Esophagus muscularis mucosa (tissue), 4 donors: Measurements from ENCODE around the gene ANKRD33B. TPM values are rescaled to one million over a fixed set of nuclear protein-coding genes. Genes with fewer than 3 reads are reported as not detected.
A peak's percentile ranks its signal among the peaks of the same experiment; 100 is the strongest.

Experiments used
- DNase-seq: peaks from one replicate; pipeline ENCODE4 v3.0.0-alpha.2; 2017; ENCODE audit errors: extremely low spot score
- H3K27ac ChIP-seq, 4 donors: fragments of 200-600 bp; sonication (generic); replicated peaks in 1 of 4; 1 replicate in 3 of 4; 2 replicates in 1 of 4; pipeline ENCODE4 v1.5.1; 2016 to 2019; ENCODE audit warnings: mild to moderate bottlenecking in 1 of 4
- H3K27me3 ChIP-seq, 4 donors: fragments of 200-600 bp; sonication (generic); one replicate each; pipeline versions ENCODE4 v1.5.1 to v1.6.0; 2016 to 2019
- H3K36me3 ChIP-seq, 4 donors: fragments of 200-600 bp; sonication (generic); one replicate each; pipeline ENCODE4 v1.5.1; 2016 to 2019
- H3K4me1 ChIP-seq, 4 donors: fragments of 200-600 bp; sonication (generic); one replicate each; pipeline ENCODE4 v1.5.1; 2016 to 2019
- H3K4me3 ChIP-seq, 4 donors: fragments of 200-600 bp; sonication (generic); 1 replicate in 2 of 4; 2 replicates in 2 of 4; pipeline ENCODE4 v1.5.1; 2016 to 2019; ENCODE audit warnings: mild to moderate bottlenecking in 4 of 4, moderate library complexity in 1 of 4
- H3K9me3 ChIP-seq, 4 donors: fragments of 200-600 bp; sonication (generic); 1 replicate in 3 of 4; 2 replicates in 1 of 4; pipeline ENCODE4 v1.5.1; 2016 to 2019
- CTCF ChIP-seq, 3 experiments: fragments of 200-600 bp in 2 of 3; fragments of 450-650 bp in 1 of 3; sonication (generic) in 2 of 3; IDR thresholded peaks; one replicate each; pipeline ENCODE4 v1.5.1; 2017 to 2019; ENCODE audit warnings: antibody characterized with exemption in 3 of 3, mild to moderate bottlenecking in 2 of 3, moderate library complexity in 1 of 3
- EP300 ChIP-seq: sonication (generic); formaldehyde crosslinking; IDR thresholded peaks from one replicate; pipeline ENCODE4 v1.6.1; 2017; ENCODE audit warnings: antibody characterized with exemption
- POLR2A ChIP-seq: fragments of 450-650 bp; IDR thresholded peaks from one replicate; pipeline ENCODE4 v1.6.1; 2017; ENCODE audit warnings: antibody characterized with exemption, moderate library complexity, mild to moderate bottlenecking, low read depth
- POLR2AphosphoS5 ChIP-seq, 2 donors: sonication (generic); formaldehyde crosslinking; IDR thresholded peaks; one replicate each; pipeline ENCODE4 v1.6.1; 2017; ENCODE audit warnings: antibody characterized with exemption in 2 of 2
- WGBS: methylation state at CpG from one replicate; pipeline ENCODE4 v1.1.5; 2018; 5-methylcytosine and 5-hydroxymethylcytosine counted together
- intact Hi-C: fragments of 100-400 bp; cut with DNase I; formaldehyde crosslinking; loops from one replicate; pipeline ENCODE4 v1.15.1; 2023
- total RNA-seq, 4 donors: library from RNA; depleted of rRNA; stranded (reverse); fragments of >200 nt; gene quantifications; one replicate each; pipeline versions ENCODE4 v1.1.0 to v1.2.1, GENCODE V29; 2016

ANKRD33B gene
- total RNA-seq, 4 donors from 2014 or later, result 4.6 to 8.2 (median 6.7) TPM

- WGBS, result 86% methylated on average over 11 of the region's 11 CpGs
- Histone ChIP-seq H3K36me3 (no peaks in the 10 kb centered on the region), H3K27me3 (peaks cover 0 to 22% (median 0%) of the 10 kb centered on the region in 4 donors), H3K9me3 (no peaks in the 10 kb centered on the region), H3K4me3 (no peak overlapping the region), H3K27ac (no peak overlapping the region), H3K4me1 (peaks cover 0 to 8% (median 2%) of the 10 kb centered on the region in 4 donors)
- no peak for TF ChIP-seq EP300
- no peak for TF ChIP-seq POLR2A
- intact Hi-C loops, result no loop called here
- no peak for DNase-seq
Observed at GRCh38 chr5:10530601-10531320, 33.1 kb upstream of the ANKRD33B start.

- Histone ChIP-seq H3K4me3 (no peak overlapping the region), H3K4me1 (peaks cover 5 to 15% (median 10%) of the 10 kb centered on the region in 4 donors), H3K9me3 (no peaks in the 10 kb centered on the region), H3K27me3 (peaks cover 0 to 23% (median 0%) of the 10 kb centered on the region in 4 donors), H3K27ac (no peak overlapping the region), H3K36me3 (no peaks in the 10 kb centered on the region)
- WGBS, result 96% methylated on average over 3 of the region's 3 CpGs
- DNase-seq, result no peak
- TF ChIP-seq POLR2AphosphoS5 (IDR thresholded peaks at IDR 0.05) (no peak), EP300 (no peak), CTCF (IDR thresholded peaks at IDR 0.05) (no peak), POLR2A (no peak)
- intact Hi-C loops, result no loop called here
Observed at GRCh38 chr5:10532421-10532820, 31.4 kb upstream of the ANKRD33B start.

DNA sequence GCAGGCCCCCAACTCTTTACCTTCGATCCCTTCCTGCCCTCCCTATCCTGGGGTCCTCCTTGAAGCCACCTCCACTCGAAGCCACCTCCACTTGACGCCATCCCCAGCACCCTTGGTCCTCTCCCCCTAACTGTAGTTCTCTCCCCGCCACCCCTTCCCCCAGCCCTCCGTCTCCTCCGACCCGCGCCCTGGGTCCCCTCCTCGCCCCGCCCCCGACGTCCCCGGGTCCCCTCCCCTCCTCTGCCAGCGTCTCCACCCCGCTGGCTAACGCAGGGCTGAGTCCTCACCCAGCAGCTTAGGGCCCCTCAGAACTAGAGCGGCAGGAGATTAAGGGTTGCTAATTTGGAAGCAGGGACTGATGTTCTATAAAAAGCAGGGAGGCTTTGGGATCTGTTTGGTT lies 30.6 kb upstream of the ANKRD33B start:
- Histone ChIP-seq H3K36me3 (no peaks in the 10 kb centered on the region), H3K9me3 (no peaks in the 10 kb centered on the region), H3K4me3 (no peak overlapping the region), H3K27ac (peak overlapping the region in 1 of 4 donors; percentile 66), H3K27me3 (peaks cover 0 to 31% (median 0%) of the 10 kb centered on the region in 4 donors), H3K4me1 (peaks cover 9 to 15% (median 12%) of the 10 kb centered on the region in 4 donors)
- DNase-seq, result no peak
- 15% methylated on average over 16 of the region's 17 CpGs for WGBS
- no peak for TF ChIP-seq EP300
- intact Hi-C loops, result no loop called here

- Histone ChIP-seq H3K36me3 (no peaks in the 10 kb centered on the region), H3K4me3 (no peak overlapping the region), H3K27ac (peak overlapping the region in 3 of 4 donors; percentile 35 to 62 (median 57)), H3K9me3 (no peaks in the 10 kb centered on the region), H3K27me3 (peaks cover 0 to 46% (median 0%) of the 10 kb centered on the region in 4 donors), H3K4me1 (peaks cover 9 to 15% (median 12%) of the 10 kb centered on the region in 4 donors)
- no peak for DNase-seq
- 77% methylated on average over 23 of the region's 23 CpGs for WGBS
- intact Hi-C loops, result no loop called here
- TF ChIP-seq POLR2AphosphoS5 (IDR thresholded peaks at IDR 0.05) (peak in 1 of 2 donors; percentile 39), EP300 (peak; percentile 7), CTCF (IDR thresholded peaks at IDR 0.05) (no peak)
Observed at GRCh38 chr5:10534561-10535530, 29.0 kb upstream of the ANKRD33B start.

DNA sequence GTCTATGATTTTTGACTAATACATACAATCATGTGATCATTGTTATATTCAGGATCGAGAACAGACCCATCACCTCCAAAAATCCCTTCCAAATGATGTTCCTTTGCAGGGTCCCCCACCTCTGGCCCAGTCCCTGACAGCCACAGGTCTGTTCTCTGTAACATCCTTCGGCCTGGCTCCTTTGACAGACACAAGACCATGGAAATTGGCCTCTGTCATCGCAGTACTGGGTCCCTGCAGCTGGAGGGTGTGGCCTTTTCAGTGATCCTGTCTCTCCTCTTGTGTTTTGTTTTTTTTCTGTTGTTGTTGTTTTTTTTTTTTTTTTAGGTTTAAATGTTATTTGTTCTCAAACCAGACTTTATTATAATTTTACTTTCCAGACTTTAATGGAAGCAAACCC lies 27.4 kb upstream of the ANKRD33B start:
- intact Hi-C loops, result no loop called here
- DNase-seq, result no peak
- WGBS, result 64% methylated on average over 3 of the region's 3 CpGs
- Histone ChIP-seq H3K4me3 (no peak overlapping the region), H3K27me3 (peaks cover 0 to 55% (median 0%) of the 10 kb centered on the region in 4 donors), H3K4me1 (peaks cover 9 to 15% (median 12%) of the 10 kb centered on the region in 4 donors), H3K9me3 (no peaks in the 10 kb centered on the region), H3K36me3 (no peaks in the 10 kb centered on the region), H3K27ac (no peak overlapping the region)
- no peak for TF ChIP-seq POLR2A
- no peak for TF ChIP-seq EP300
- TF ChIP-seq CTCF (IDR thresholded peaks at IDR 0.05), result no peak
- no peak for TF ChIP-seq POLR2AphosphoS5 (IDR thresholded peaks at IDR 0.05)
